SK-N-SH treated with all-trans-retinoic acid at 6 μM for 48 hours (cell line): ENCODE results near the gene ATP8A2.

Source experiments
- ATAC-seq: fragments of 200-7000 bp; cut with Tn5 transposase; 3 replicates; pipeline ENCODE4 v1.9.1; 2020; ENCODE audit warnings: mild to moderate bottlenecking, moderate library complexity
- ARNTL ChIP-seq: fragments of 450-650 bp; formaldehyde crosslinking; IDR thresholded peaks from 2 replicates; pipeline ENCODE4 v1.5.0; 2020; ENCODE audit warnings: low read depth, mild to moderate bottlenecking, moderate library complexity, borderline replicate concordance
- CREB5 ChIP-seq: fragments of 250-450 bp; sonication (Bioruptor Pico); IDR thresholded peaks from 2 replicates; pipeline ENCODE4 v1.5.1; 2020; ENCODE audit warnings: low read depth, mild to moderate bottlenecking, moderate library complexity
- CSDC2 ChIP-seq: fragments of 250-450 bp; sonication (Bioruptor Pico); IDR thresholded peaks from 2 replicates; pipeline ENCODE4 v1.5.0; 2020; ENCODE audit warnings: mild to moderate bottlenecking, moderate library complexity
- CSRNP3 ChIP-seq: fragments of 250-450 bp; sonication (Bioruptor Pico); IDR thresholded peaks from 2 replicates; pipeline ENCODE4 v1.5.1; 2021; ENCODE audit warnings: mild to moderate bottlenecking, moderate library complexity
- ESRRG ChIP-seq: fragments of 250-450 bp; sonication (Bioruptor Pico); IDR thresholded peaks from 2 replicates; pipeline ENCODE4 v1.6.1; 2021; ENCODE audit warnings: mild to moderate bottlenecking
- GLIS3 ChIP-seq: fragments of 250-450 bp; sonication (Bioruptor Pico); IDR thresholded peaks from 2 replicates; pipeline ENCODE4 v1.5.0; 2020; ENCODE audit warnings: mild to moderate bottlenecking, moderate library complexity
- ISL1 ChIP-seq: fragments of 250-450 bp; sonication (Bioruptor Pico); IDR thresholded peaks from 2 replicates; pipeline ENCODE4 v2.1.2; 2022; ENCODE audit warnings: mild to moderate bottlenecking, moderate library complexity
- PPARA ChIP-seq: fragments of 250-450 bp; sonication (Bioruptor Pico); IDR thresholded peaks from 2 replicates; pipeline ENCODE4 v1.5.0; 2020; ENCODE audit warnings: mild to moderate bottlenecking, borderline replicate concordance
- RARB ChIP-seq: fragments of 250-450 bp; sonication (Bioruptor Pico); IDR thresholded peaks from 2 replicates; pipeline ENCODE4 v1.8.0; 2021; ENCODE audit warnings: mild to moderate bottlenecking, moderate library complexity
- SNAI2 ChIP-seq: fragments of 250-450 bp; sonication (Bioruptor Pico); IDR thresholded peaks from 2 replicates; pipeline ENCODE4 v1.5.0; 2020; ENCODE audit warnings: mild to moderate bottlenecking, moderate library complexity
- TCF4 ChIP-seq: fragments of 250-450 bp; sonication (Bioruptor Pico); IDR thresholded peaks from 2 replicates; pipeline ENCODE4 v1.8.0; 2021; ENCODE audit warnings: mild to moderate bottlenecking, moderate library complexity, borderline replicate concordance
- TOX ChIP-seq: fragments of 250-450 bp; sonication (Bioruptor Pico); IDR thresholded peaks from 2 replicates; pipeline ENCODE4 v1.8.0; 2021; ENCODE audit warnings: mild to moderate bottlenecking, moderate library complexity, borderline replicate concordance
- TSHZ2 ChIP-seq: fragments of 250-450 bp; sonication (Bioruptor Pico); IDR thresholded peaks from 2 replicates; pipeline ENCODE4 v1.5.0; 2020; ENCODE audit warnings: mild to moderate bottlenecking, moderate library complexity
- ZC3H10 ChIP-seq: fragments of 250-450 bp; sonication (Bioruptor Pico); IDR thresholded peaks from 2 replicates; pipeline ENCODE4 v1.5.1; 2021; ENCODE audit warnings: mild to moderate bottlenecking, moderate library complexity
- ZFP3 ChIP-seq: fragments of 250-450 bp; sonication (Bioruptor Pico); IDR thresholded peaks from 2 replicates; pipeline ENCODE4 v1.5.0; 2020; ENCODE audit warnings: mild to moderate bottlenecking, moderate library complexity
- ZFP30 ChIP-seq: fragments of 450-650 bp; formaldehyde crosslinking; IDR thresholded peaks from 2 replicates; pipeline ENCODE4 v1.5.0; 2022; ENCODE audit warnings: mild to moderate bottlenecking, moderate library complexity
- ZNF565 ChIP-seq: fragments of 450-650 bp; formaldehyde crosslinking; conservative IDR thresholded peaks from 2 replicates; pipeline ENCODE4 v1.5.0; 2020; ENCODE audit warnings: low read depth, mild to moderate bottlenecking, moderate library complexity
- ZNF70 ChIP-seq: fragments of 450-650 bp; formaldehyde crosslinking; IDR thresholded peaks from 2 replicates; pipeline ENCODE4 v1.5.0; 2020; ENCODE audit warnings: mild to moderate bottlenecking, moderate library complexity
- ZNF8 ChIP-seq: fragments of 450-650 bp; formaldehyde crosslinking; IDR thresholded peaks from 2 replicates; pipeline ENCODE4 v1.5.0; 2020; ENCODE audit warnings: mild to moderate bottlenecking, moderate library complexity
- TF ChIP-seq, protein P1 (sequence below): fragments of 250-450 bp; sonication (Bioruptor Pico); IDR thresholded peaks from 2 replicates; pipeline ENCODE4 v1.8.0; 2020; ENCODE audit warnings: mild to moderate bottlenecking, moderate library complexity, borderline replicate concordance
- TF ChIP-seq, protein P2 (sequence below): fragments of 250-450 bp; sonication (Bioruptor Pico); IDR thresholded peaks from 2 replicates; pipeline ENCODE4 v1.8.0; 2021; ENCODE audit warnings: low read depth, mild to moderate bottlenecking, moderate library complexity, borderline replicate concordance

ATP8A2 gene

GRCh38 chr13:25778808-25779305 lies 407.1 kb downstream of the ATP8A2 start:
- no peak for ATAC-seq
- no peak for TF ChIP-seq TCF4 (CRISPR knock-in tag)
- TF ChIP-seq PPARA (CRISPR knock-in tag), result no peak
- TF ChIP-seq ARNTL (CRISPR knock-in tag), result no peak

GRCh38 chr13:25783076-25783475 lies 411.3 kb downstream of the ATP8A2 start:
- ATAC-seq, result no peak
- TF ChIP-seq SNAI2 (CRISPR knock-in tag) (no peak), ZNF8 (CRISPR knock-in tag) (no peak), ISL1 (CRISPR knock-in tag) (no peak), RARB (CRISPR knock-in tag) (no peak), TCF4 (CRISPR knock-in tag) (no peak), CSDC2 (CRISPR knock-in tag) (no peak), PPARA (CRISPR knock-in tag) (no peak), ZFP3 (CRISPR knock-in tag) (no peak), CSRNP3 (CRISPR knock-in tag) (no peak), ARNTL (CRISPR knock-in tag) (no peak), GLIS3 (CRISPR knock-in tag) (no peak), TSHZ2 (no peak), ZNF565 (CRISPR knock-in tag) (no peak)
- TF ChIP-seq, protein P1, sequence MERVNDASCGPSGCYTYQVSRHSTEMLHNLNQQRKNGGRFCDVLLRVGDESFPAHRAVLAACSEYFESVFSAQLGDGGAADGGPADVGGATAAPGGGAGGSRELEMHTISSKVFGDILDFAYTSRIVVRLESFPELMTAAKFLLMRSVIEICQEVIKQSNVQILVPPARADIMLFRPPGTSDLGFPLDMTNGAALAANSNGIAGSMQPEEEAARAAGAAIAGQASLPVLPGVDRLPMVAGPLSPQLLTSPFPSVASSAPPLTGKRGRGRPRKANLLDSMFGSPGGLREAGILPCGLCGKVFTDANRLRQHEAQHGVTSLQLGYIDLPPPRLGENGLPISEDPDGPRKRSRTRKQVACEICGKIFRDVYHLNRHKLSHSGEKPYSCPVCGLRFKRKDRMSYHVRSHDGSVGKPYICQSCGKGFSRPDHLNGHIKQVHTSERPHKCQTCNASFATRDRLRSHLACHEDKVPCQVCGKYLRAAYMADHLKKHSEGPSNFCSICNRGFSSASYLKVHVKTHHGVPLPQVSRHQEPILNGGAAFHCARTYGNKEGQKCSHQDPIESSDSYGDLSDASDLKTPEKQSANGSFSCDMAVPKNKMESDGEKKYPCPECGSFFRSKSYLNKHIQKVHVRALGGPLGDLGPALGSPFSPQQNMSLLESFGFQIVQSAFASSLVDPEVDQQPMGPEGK, result no peak

- ATAC-seq, result no peak
These were observed 411.8 kb downstream of the ATP8A2 start for GRCh38 chr13:25783601-25784024.

More at GRCh38 chr13:25783601-25784024, 411.8 kb downstream of the ATP8A2 start:
- TF ChIP-seq GLIS3 (CRISPR knock-in tag) (no peak), TOX (CRISPR knock-in tag) (no peak), ESRRG (no peak), ZNF70 (no peak), SNAI2 (CRISPR knock-in tag) (no peak), RARB (CRISPR knock-in tag) (no peak), CREB5 (CRISPR knock-in tag) (no peak), TCF4 (CRISPR knock-in tag) (no peak), ARNTL (CRISPR knock-in tag) (no peak), ZC3H10 (CRISPR knock-in tag) (no peak), ZFP30 (CRISPR knock-in tag) (no peak), ZFP3 (CRISPR knock-in tag) (no peak), CSRNP3 (CRISPR knock-in tag) (no peak)
- TF ChIP-seq, protein P2, sequence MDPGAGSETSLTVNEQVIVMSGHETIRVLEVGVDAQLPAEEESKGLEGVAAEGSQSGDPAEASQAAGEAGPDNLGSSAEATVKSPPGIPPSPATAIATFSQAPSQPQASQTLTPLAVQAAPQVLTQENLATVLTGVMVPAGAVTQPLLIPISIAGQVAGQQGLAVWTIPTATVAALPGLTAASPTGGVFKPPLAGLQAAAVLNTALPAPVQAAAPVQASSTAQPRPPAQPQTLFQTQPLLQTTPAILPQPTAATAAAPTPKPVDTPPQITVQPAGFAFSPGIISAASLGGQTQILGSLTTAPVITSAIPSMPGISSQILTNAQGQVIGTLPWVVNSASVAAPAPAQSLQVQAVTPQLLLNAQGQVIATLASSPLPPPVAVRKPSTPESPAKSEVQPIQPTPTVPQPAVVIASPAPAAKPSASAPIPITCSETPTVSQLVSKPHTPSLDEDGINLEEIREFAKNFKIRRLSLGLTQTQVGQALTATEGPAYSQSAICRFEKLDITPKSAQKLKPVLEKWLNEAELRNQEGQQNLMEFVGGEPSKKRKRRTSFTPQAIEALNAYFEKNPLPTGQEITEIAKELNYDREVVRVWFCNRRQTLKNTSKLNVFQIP, result no peak
- TF ChIP-seq, protein P1, result no peak
